ENCODE data around the gene AFMID. TPM values are rescaled to one million over a fixed set of nuclear protein-coding genes. Genes with fewer than 3 reads are reported as not detected.

Gene AFMID
- polyA plus RNA-seq, 3 donors, result 51.8 to 82.3 (median 73.6) TPM

DNA sequence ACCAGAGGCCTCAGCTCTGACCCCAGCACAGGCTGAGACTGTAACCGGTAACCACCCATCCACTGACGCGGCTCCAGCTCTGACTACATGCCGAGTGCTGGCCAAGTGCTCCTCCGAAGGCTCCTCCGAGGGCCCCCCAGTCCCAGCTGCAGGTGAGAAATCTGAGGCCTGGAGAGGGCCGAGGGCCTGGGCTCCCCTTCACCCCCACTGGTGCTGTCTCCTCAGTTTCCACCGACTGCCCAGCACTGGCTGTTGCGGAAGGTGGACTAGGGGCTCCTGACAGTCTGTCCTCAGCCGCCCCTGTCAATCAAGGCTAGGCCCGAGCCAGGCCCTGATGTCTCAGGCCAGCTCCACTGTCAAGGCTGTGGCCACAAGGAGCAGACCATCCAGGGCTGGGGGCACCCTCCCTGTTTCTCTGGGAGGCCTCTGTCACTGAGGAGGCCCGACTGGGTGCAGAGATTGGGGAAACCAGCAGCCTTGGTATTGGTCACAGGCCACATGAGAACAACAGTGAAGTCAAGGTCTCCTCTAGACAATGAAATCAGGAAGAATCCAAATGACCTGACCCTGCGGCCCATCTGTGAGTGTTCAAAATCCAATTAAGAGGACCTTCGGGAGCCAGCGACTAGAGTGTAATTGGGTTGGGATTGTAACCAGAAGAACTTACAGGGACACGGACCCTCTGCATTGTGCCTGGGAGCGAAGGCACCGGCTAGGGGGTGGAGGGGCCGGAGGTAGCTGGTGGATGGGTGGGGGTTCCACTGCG is 49.4 kb downstream of the AFMID start:
- no peak for DNase-seq

DNA sequence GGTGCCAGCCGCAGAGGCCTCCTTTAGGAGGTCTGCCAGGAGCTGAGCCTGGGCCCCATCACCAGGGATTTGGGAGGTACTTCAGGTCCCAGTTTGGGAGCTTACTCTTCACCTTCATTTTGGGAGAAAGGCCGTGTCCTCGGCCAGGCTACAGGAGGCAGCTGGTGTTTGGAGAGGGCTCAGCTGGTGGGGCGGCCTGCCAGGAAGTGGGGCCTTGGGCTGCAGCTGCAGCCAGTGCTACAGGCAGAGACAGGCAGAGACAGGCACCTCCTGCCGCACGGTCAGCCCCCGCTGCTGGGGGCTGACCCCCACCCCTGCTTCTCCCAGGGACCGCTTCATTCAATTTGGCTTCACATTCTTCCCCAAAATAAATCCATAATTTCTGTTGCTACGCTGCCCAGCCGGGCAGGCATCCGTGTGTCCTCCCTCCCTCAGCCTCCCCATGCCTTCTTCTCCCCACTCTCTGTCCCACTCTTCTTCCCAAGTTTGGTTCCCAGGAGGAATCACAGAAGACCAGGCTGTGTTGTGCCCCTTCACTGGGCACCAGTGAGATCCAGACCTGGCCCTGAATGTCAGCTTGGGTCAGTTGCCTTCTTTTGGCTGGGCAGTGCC is 50.3 kb downstream of the AFMID start:
- DNase-seq, result no peak

DNA sequence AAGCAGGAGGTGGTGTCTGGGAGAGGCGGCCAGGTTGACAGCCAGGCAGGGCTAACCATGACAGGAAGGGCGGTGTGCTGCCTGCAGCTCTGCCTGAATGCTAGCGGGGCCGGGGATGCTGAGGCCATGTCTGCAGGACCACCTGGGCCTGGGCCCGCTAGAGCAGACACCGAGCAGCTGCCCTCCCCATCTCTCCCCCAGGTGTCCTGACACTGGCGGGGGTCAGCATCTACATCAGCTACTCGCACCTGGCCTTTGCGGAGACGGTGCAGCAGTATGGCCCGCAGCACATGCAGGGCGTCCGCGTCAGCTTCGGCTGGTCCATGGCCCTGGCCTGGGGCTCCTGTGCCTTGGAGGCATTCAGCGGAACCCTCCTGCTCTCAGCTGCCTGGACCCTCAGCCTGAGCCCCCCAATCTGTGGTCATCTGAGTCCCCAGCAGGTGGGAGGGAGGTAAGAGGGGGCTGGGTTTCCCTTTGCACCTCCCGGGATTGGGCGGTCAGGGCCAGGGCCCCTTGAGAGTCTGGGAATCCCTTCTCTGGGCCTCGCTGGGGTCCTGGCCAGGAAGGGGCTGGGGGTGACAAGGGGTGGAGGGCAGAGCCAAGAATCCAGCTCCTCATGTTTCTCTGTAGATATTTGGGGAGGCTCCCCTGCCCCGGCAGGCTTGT is 51.8 kb downstream of the AFMID start:
- no peak for DNase-seq

DNA sequence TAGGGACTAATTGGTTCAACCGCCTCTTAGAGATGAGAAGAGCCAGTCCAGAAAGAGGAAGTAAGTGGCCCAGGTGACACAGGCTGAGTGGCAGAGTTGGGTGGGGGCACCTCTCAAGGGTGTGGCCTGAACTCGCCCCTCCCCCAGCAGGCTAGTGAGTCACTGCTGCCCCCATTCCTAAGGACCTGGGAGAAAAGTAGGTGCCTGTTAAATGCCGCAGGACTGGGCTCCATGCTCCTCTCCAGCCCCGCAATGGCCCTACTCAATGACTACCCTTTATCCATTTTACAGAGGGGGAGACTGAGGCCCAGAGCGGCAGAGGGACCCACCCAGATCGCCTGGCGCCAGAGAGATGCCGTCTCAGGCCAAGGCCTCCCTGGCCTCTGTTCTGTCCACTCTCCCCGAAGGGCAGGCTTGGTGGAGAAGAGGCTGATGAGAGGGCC is 52.3 kb downstream of the AFMID start:
- DNase-seq, result no peak

DNA sequence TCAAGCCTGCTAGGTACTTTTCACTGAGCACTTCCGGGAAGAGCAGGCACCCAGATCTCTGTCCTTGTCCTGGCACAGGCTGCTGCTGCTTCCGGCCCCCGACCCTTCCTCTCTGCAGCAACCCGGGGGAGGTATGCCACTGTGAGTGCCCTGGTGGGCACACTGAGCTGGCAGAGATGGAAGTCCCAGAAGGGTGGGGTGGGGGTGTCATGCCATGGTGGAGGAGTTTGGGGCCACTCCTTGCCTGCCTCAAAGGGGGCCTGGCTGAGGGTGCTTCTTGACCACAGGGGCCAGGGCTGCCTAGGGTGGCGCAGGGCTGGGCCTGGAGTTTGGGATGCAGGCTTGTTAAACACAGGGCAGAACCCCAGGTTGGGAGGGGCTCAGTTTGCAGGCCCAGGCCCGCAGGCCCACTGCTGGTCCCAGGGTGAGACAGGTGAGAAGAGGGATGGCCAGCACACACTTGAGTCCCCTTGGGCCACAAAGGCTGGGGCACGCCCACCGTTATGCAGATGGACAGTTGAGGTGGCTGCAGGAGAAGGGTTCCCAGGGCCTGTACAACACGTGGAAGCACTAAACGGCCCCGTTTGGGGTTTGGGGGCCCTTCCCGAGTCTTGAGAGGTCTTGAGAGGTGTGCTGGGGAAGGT is 53.0 kb downstream of the AFMID start:
- no peak for DNase-seq

DNA sequence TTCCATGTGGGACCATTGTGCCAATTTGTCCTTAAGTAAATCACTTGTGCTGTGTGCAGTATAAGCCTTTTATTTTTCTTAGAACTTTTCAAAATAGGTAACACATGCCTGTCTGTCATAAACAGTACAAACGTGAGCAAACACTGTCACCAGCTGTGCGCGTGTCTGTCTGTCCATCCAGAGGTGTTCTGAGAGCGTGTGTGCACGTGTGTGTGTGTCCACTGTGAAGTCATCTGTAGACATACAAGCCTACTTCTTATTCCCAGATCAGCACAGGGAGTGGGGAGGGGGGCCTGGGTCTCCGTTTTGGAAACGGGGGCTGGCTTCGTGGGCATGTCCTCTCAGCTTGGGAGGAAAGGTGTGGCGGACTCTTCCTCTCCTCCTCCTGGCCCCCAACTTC is 53.7 kb downstream of the AFMID start:
- no peak for DNase-seq

DNA sequence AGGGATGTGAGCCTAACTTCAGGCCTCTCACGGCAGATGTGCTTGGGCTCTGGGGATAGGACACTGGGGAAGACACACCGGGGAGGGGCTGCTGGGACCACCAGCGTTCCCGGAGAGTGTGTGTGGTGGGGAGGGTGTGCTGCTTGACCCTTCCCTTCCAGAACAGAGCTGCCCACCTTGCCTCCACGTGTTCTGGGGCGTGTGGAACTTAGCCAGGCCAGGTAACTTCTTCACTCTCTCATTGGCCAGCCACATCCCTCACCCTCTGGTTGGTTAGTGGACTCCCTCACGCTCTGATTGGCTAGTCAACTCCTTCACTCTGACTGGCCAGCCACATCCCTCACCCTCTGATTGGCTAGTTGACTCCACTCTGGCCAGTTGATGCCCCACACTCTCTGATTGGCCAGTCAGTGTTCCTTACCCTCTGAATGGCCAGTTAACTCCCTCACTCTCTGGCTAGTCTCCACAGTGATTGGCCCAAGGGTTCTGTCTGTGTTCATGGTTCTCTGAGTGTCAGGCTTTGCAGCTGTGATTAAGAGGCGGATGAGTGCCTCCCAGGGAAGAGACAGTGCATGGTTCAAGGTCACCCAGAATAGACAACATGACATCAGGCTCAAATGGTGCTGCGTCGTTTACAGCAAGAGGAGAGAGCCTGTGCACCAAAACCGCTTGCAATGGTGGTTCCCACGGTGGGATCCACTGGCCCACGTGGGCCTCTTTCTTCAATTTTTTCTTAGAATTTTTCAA is 54.3 kb downstream of the AFMID start:
- no peak for DNase-seq

DNA sequence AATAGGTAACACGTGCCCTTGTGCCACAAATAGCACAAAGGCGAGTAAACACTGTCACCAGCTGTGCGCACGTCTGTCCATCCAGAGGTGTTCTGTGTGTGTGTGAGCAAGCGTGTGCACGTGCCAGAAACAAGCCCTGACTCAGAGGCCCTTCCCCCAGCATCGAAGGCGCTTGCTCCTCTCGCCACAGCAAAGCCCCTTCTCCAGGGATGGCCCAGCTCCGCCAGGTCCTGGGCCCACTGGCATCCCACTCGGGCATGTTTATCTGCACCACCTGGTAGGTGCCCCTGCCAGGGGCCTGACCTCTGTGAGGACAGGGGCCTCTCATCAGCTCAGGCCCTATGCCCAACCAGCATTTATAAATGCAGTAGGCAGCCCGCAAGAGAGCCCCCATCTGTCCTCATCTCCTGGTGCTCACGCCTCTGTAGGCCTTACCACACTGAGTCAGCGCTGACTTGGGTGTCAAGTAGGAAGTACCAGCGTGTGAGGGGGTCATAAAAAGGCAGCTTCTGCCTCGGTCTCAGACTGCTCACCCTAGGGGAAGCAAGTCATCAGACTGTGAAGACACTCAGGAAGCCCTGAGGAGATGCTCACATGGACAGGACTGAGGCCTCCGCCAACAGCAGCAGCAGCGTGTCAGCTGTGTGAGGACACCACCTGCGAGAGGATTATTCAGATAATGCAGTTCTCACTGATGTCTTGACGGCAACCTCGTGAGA is 55.0 kb downstream of the AFMID start:
- DNase-seq, result no peak

DNA sequence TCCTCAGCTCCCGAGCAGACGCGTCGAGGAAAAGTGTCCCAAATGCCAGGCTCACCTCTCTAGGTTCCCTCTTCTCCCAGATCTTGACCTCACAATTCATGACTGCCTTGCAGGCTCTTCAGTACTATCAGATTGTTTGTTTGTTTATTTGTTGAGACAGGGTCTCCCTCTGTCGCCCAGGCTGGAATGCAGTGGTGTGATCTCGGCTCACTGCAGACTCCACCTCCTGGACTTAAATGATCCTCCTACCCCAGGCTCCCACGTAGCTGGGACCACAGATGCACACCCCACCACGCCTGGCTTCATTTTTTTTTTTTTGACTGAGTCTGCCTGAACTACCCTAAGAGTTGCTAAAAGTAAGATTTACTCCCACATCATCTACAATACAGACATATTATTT is 60.1 kb downstream of the AFMID start:
- DNase-seq, result no peak

DNA sequence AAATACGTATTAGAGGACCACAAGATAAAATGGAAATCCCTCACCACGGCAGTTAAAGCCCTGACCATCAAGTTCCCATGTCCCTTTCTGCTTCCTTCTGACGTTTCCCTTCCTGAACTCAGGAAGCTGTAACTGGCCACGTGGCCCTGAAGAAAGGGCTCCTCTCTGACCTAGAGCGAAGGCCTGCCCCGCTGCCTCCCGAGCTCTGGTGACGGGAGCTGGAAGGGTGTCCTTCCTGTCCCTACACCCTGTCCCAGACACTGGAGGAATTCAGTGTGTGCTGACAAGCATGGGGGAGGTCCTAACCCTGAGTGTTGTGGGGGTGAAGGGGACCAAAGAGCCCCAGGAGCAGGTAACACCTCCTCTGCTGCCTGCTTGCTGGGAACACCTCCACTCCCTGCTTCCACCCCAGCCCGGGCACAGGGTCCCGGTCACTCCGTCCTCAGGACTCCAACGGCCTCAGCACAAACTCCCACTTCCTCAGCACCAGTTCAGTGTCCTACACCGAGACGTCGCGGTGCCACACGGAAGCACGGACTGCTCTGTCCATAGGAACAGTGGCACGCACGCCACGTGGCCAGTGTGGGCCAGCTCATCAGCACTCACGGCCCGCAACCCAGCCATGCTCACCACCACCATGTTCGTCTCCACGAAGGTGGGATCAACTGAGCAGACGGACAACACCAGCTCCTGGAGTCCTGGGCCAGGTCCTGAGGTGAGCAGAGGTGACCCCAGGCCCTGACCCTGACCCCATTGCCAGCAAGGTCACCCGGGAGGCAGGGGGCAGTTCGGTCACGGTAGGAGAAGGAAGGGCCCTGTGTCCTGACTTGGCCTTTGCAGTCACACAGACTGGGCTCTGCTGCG is 61.1 kb downstream of the AFMID start:
- DNase-seq, result no peak

DNA sequence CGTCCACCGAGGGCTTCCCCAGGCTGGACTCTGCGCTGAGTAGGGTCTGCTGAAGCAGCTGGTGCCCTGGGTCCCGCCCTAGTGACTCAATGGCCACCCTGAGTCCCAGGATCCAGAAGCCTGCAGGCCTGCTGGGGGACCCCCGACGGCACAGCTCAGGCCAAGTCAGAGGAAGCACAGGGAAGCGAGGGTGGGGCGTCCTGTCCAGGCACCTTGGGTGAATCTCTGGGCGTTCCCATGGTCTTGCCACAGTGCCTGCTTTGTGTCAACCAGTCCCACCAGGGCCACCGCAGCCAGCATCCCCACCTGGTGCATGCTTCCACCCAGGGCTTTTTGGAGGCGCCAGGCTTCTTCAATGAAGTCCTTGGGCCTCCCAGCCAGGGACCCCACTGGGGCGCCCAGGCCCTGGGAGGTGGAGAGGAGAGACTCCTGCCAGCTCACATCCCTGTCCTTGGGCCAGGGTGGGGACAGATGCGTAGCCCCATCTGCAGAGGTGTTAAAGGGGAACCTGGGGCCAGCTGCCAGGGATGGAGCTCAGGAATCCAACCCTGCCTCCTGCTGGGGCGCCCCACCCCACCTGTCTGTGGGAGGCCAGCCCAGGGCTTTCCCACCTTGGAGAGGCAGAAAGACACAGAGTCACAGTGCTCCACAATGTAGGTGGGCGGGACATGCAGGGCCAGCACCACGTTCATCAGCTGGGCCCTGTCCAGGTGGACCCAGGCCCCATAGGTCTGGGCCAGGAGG is 62.1 kb downstream of the AFMID start:
- DNase-seq, result no peak

DNA sequence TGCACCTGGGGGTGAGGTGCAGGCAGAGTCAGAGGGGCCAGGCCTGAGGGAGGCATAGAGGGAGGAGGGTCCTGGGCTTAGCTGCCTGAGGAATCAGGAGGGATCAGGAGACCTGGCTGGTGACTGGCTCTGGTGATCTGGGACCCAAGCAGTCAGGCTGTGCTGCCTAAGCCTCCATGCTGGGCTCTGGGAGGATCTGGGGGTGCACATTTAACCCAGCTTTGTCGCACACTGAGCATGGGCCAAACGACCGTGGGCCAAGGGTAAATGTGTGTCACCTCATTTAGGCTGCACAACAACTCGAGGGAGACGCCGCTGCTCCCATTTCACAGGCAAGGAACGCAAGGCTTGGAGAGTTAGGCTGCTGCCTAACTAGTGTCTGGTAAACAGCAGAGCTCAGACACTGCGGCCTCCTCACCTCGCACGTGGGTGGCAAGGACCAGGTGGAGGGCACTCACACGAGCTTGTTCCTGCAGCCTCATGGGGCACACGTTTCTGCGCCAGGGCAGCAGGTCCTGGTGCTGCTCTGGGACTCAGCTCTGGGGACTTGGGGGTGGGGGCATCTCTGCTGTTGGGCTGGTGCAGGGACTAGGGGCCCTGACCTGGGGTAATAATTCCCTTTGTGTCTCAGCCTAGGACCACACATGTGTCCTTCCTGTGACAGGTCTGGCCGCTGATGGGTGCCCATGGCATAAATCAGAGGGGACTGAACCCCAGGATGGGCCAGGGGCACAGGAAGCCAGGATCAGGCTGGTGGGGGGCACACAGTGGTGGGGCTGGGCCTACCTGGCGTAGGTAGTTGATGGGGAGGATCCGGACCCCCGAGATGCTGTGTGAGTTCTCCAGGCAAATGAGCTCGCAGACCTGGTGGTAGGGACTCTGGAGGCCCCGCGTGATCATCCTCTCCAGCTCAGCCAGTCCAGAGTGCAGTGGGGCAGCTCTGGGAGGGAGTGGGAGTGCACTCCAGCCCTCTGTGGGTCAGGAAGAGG is 63.0 kb downstream of the AFMID start:
- DNase-seq, result no peak

DNA sequence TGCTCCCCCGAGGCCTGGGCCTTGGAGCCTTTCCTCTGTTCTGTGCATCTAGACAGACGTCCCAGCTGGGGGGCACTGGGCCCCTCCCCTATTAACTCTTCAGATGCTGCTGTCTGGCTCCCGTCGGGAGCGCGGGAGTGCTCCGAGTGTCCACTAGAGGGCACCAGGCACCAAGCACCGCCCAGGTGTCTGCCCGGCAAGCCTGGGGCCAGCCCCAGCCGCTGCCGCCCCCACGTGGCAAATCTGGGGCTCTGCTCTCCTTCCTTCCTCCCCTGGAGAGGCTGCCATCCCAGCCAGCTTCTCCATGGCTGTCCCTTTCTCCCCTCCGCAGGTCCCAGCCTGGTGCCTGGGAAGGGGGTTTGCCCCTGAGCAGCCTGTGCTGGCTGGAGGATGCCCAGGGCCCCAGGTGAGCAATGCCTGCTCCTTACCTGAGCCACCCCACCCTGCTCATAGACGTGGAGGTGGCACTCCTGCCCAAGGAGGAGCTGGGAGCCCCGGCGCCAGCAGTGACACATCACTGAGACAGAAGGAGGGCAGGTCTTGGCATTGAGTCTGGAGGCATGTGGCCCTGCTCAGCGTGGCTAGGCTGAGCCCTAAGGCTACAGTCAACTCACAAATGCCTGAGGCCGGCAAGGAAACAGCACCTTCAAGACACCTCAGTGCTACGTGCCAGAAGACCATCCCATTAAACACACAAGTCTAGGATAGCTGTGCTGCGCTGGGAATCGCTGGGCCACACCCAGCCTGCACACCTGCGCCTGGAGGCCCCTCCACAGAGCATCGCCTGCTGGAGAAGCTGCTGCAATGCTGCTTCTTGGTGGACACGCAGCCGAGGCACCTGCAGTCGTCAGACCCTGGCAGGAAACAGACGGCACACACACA is 64.0 kb downstream of the AFMID start:
- peak; percentile 78 for DNase-seq

DNA sequence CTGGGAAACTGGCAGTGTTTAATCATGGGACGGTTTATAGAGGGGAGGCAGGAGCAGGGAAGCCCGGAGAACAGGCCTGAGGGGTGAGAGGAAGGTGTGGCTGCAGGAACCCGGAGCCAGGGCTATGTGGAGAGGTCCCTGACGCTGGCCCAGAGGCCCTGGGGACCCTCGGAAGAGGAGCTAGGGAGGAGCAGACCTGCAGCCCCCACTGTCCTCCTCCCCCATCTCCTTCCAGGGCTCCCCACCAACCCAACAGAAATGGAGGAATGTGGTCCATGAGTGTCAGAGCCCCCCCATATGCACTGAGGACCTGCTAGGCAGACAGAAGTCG is 64.6 kb downstream of the AFMID start:
- DNase-seq, result no peak

DNA sequence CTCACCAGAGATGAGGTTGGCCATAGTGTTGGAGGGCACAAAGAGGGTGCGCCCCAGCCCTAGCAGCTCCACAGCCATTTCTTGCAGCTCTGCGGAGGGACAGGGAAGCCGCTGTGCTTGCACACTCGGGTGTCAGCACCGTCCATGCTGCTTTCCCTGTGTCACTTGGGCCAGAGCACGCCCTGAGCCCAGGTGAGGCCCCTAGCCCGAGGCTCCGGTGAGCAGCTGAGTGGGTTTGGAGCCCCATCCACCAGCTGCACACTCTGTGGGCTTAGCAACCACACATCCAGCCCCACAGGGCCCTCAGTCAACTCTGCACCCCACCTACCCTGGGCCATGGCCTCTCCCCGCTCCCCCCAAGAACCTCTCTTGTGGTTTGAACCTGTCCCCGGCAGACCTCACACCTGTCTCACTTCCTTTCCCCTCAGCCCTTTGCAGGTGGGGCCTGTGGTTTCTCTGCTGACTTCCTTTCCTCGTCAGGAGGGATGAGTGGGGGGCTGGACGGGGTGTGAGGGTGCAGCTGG is 65.0 kb downstream of the AFMID start:
- no peak for DNase-seq

DNA sequence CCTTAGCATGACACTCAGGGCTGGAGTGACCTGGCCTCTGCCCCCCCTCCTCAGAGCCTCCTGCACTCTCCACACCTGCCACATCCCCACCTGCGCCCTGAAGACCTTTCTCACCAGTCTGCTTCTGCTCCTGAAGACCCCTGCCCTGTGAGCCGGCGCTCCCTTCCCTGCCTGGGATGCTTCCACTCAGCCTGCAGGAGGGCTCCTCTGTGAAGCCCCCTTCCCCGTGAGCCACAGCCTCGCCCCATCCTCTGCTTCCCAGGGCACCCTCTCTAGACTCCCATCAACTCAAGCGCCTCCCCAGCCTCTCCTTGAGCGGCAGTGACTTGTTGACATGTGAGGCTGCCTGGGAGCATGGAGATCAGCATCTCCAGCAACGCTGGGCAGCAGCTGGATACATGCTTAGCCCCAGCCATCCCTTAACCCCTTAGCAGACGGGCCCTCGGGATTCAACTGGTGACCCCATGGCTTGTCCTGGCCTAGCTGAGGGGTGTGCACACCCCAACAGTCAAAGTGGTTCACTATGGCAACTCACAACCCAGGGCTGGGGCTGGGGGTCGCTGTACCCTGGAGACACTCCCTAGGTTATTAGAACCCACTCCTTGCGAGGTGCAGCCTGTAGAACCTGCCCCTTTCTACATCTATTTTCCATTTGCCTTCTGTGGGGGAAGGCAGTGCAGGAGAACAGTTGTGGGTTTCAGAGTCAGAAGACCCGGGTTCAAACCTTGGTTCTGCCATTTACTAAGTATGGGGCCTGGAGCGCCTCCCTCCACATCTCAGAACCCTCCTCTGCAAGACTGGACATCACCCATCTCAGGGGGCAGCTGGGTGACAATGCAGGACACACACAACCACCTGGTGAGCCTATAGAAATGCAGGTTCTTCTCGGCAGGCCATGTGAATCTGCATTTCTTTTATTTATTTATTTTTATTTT is 65.8 kb downstream of the AFMID start:
- DNase-seq, result no peak
